Coronary artery (tissue), 2 donors: ENCODE data around the gene SLC2A9.

Experiments used
- DNase-seq: peaks from one replicate; pipeline ENCODE4 v3.0.0-alpha.2; 2017; ENCODE audit warnings: low spot score
- H3K27ac ChIP-seq, 2 donors: fragments of 200-600 bp; sonication (generic); one replicate each; pipeline ENCODE4 v1.5.1; 2016 to 2019
- H3K4me3 ChIP-seq: fragments of 200-600 bp; sonication (generic); 2 replicates; pipeline ENCODE4 v1.5.1; 2016; ENCODE audit warnings: mild to moderate bottlenecking, moderate library complexity
- TF ChIP-seq, protein P1 (sequence below): fragments of 200-600 bp; sonication (generic); IDR thresholded peaks from one replicate; pipeline ENCODE4 v1.5.1; 2019; ENCODE audit warnings: antibody characterized with exemption

SLC2A9 gene

DNA sequence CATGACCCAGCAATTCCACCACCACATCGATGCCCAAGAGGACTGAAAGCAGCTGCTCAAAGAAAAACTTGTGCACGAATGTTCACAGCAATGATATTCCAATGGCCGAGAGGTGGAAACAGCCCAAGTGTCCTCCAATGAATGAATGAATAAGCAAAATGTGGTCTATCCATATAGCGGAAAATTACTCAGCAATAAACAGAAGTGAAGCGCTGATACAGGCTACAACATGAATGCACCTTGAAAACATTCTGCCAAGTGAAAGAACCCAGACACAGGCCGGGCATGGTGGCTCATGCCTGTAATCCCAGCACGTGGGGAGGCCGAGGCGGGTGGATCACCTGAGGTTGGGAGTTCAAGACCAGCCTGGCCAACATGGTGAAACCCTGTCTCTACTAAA is 5.2 kb upstream of the SLC2A9 start:
- TF ChIP-seq, protein P1, sequence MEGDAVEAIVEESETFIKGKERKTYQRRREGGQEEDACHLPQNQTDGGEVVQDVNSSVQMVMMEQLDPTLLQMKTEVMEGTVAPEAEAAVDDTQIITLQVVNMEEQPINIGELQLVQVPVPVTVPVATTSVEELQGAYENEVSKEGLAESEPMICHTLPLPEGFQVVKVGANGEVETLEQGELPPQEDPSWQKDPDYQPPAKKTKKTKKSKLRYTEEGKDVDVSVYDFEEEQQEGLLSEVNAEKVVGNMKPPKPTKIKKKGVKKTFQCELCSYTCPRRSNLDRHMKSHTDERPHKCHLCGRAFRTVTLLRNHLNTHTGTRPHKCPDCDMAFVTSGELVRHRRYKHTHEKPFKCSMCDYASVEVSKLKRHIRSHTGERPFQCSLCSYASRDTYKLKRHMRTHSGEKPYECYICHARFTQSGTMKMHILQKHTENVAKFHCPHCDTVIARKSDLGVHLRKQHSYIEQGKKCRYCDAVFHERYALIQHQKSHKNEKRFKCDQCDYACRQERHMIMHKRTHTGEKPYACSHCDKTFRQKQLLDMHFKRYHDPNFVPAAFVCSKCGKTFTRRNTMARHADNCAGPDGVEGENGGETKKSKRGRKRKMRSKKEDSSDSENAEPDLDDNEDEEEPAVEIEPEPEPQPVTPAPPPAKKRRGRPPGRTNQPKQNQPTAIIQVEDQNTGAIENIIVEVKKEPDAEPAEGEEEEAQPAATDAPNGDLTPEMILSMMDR: no peak
- no peak for DNase-seq
- Histone ChIP-seq H3K27ac (no peak overlapping the region), H3K4me3 (no peak overlapping the region)

DNA sequence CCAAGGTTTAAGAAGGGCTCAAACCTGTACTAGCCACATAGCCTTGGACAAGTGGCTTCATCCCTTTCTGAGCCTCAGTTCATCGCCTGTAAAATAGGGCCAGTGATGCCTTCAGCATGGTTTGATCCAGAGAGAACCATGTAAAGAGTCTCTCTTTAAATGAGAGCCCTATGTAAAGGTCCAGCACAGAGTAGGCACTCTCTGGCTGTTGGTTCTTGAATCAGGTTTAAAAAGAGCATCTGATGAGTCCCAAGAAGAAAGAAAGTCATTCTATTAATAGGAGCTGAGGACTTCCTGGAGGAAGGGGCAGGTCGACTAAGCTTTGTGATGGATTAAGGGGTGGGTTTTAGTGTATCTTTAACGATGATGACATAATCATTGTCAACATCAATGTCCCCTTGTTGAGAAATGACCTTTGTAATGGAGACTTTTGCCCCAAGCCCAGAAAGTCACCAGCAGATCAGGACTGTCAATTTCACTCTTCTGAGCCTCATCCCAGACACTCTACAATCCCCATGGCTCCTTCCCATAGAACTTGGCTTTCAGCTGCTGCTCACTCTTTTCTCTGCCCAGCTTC is 4.0 kb upstream of the SLC2A9 start:
- DNase-seq: no peak
- Histone ChIP-seq H3K27ac (no peak overlapping the region), H3K4me3 (no peak overlapping the region)
- TF ChIP-seq, protein P1: no peak

DNA sequence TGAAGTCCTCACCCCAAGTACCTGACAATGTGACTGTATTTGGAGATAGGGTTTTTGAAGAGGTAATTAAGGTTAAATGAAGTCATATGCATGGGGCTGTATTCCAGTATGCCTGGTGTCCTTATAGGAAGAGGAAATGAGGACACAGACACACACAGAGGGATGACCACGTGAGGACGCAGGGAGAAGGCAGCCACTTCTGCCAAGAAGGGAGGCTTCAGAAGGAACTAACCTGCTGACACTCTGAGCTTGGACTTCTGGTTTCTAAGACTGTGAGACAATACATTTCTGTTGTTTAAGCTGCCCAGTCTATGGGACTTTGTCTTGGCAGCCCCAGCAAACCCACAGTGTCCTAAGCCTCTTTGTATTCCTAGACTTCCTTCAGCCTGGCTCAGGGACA is 3.0 kb upstream of the SLC2A9 start:
- no peak for DNase-seq
- no peak overlapping the region for H3K4me3 ChIP-seq
- TF ChIP-seq, protein P1: no peak
- H3K27ac ChIP-seq: peak overlapping the region in 1 of 2 donors; percentile 67

DNA sequence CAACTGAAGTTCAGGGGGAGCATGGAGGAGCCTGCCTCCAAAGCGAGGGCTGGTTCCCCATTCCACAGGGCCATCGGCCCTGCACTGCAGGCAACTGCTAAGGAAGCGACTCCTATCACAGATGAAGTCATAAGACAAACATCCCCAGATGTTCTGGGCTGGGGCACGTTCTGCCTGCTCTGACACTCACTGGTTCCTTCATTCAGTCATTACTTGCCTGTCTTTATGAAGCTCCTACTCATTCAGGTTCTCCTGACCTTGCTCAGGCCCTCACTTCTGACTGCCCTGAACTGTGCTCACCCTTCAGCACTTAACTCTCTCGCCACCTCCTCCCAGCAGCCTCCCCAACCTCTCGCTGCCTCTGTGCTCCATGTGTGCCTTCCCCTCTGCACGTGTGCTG is 2.5 kb upstream of the SLC2A9 start:
- DNase-seq: no peak
- TF ChIP-seq, protein P1: no peak
- Histone ChIP-seq H3K4me3 (no peak overlapping the region), H3K27ac (peak overlapping the region in 1 of 2 donors; percentile 67)

DNA sequence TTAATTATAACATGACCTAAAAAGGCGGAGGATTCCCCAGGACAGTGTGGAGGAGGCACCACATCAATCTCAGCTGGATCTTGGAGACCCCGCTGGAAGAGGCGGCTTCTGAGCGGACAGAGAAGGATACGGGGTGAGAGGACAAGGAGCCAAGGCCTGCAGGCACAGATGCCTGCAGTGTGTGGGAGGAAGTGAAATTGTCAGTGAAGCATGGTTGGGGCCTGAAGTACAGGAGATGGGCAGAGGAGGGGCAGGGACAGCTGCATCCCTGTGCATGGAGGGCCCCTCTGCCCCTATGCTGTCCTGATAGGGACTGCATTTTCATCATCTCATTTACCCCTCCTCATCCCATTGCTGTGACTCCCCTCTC is 1.7 kb upstream of the SLC2A9 start:
- DNase-seq: no peak
- peak overlapping the region in 1 of 2 donors; percentile 2 for H3K27ac ChIP-seq
- H3K4me3 ChIP-seq: no peak overlapping the region
- TF ChIP-seq, protein P1: no peak

DNA sequence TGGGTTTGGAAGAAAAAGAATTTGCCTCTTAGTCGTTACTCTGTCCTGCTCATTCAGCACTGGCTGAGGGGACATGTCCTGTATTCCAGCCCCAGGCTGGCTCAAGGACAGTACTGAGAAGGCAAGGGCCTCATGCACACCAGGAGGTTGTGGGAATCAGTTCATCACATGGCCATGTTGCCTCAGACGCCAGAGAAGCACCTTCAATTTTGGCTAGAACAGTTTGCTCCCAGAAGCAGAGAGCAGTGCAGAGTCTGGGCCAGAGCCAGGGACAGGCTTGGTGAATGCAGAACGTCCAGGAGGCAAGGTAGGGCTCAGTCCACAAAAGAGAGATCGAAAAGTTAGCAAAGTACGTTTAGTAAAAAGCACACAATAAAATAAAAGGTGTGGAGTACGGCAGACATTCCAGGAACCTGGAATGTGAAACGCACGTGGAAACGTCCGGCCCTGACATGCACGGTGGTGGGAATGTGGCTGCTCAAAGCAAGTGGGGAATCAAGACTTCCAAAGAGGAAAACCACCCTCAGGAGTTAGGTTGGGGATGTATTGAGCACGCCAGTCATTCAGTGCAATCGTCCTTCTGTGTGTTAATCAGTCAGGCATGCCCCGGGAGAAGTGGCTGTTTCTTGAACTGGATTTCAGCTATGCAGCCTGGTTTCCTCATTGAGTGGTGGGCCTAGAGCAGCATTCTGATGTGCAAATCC is 1.2 kb upstream of the SLC2A9 start:
- TF ChIP-seq, protein P1: no peak
- peak overlapping the region in 1 of 2 donors; percentile 67 for H3K27ac ChIP-seq
- no peak overlapping the region for H3K4me3 ChIP-seq
- DNase-seq: no peak

DNA sequence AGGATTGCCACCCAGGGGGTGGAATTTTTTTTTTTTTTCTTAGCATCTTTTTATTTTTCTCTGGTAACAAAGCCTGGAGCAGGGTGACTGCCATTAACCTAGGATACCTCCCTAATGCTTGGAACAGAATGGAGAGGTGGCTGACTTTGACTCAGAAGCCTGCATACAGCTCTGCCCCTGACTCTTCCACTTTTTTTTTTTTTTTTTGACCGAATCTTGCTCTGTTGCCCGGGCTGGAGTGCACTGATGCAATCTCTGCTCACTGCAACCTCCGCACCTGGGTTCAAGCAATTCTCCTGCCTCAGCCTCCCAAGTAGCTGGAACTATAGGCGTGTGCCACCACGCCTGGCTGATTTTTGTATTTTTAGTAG is 341 bp upstream of the SLC2A9 start:
- peak overlapping the region in 1 of 2 donors; percentile 67 for H3K27ac ChIP-seq
- DNase-seq: no peak
- TF ChIP-seq, protein P1: no peak
- no peak overlapping the region for H3K4me3 ChIP-seq
